Lower leg skin (tissue), 3 donors: ENCODE data around the gene HARS1.

Source experiments
- POLR2A ChIP-seq, 2 donors: fragments of 450-650 bp; IDR thresholded peaks; one replicate each; pipeline ENCODE4 v1.6.1; 2016 to 2017; ENCODE audit warnings: antibody characterized with exemption in 2 of 2, mild to moderate bottlenecking in 1 of 2, moderate library complexity in 1 of 2
- TF ChIP-seq, protein P1 (sequence below), 3 donors: fragments of 450-650 bp; IDR thresholded peaks; one replicate each; pipeline ENCODE4 v1.5.1; 2016; ENCODE audit warnings: antibody characterized with exemption in 3 of 3, mild to moderate bottlenecking in 3 of 3, moderate library complexity in 2 of 3

DNA sequence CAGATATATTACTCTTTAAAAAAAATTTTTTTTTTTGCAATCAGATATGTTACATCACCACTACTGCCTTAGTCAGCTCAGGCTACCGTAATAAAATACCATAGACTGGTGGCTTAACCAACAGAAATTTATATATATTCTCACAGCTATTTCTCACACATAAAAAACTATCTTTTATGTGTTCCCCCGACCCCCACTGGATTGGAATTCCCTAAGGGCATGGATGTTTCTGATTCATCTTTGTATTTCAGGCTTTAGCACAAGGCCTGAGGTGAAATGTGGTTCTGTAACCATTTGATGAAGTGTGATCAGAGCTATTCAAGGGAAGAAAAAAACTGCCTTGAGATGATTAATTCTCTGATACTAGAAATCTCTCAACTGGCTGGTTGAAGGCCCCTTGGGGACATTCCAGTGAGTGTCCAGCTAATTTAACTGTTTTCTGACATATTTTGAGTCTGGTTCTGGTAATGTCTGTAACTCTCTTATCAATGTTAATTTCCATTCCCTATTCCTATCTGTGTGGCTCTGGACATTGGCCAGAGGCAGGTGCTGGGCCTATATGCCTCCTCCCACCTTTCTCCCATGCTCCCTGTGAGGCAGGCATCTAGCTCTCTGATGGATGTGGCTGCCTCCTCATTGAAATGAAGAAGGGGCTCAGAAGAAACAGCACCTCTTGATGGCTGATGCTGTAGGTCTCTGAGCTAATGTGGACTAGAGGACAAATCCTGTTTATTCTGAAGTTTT lies 60.7 kb downstream of the HARS1 start:
- no peak for TF ChIP-seq POLR2A (IDR thresholded peaks at IDR 0.05)
- TF ChIP-seq, protein P1, sequence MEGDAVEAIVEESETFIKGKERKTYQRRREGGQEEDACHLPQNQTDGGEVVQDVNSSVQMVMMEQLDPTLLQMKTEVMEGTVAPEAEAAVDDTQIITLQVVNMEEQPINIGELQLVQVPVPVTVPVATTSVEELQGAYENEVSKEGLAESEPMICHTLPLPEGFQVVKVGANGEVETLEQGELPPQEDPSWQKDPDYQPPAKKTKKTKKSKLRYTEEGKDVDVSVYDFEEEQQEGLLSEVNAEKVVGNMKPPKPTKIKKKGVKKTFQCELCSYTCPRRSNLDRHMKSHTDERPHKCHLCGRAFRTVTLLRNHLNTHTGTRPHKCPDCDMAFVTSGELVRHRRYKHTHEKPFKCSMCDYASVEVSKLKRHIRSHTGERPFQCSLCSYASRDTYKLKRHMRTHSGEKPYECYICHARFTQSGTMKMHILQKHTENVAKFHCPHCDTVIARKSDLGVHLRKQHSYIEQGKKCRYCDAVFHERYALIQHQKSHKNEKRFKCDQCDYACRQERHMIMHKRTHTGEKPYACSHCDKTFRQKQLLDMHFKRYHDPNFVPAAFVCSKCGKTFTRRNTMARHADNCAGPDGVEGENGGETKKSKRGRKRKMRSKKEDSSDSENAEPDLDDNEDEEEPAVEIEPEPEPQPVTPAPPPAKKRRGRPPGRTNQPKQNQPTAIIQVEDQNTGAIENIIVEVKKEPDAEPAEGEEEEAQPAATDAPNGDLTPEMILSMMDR (IDR thresholded peaks at IDR 0.05), result no peak
